ENCODE data around the gene MTA1.

The MTA1 gene

DNA sequence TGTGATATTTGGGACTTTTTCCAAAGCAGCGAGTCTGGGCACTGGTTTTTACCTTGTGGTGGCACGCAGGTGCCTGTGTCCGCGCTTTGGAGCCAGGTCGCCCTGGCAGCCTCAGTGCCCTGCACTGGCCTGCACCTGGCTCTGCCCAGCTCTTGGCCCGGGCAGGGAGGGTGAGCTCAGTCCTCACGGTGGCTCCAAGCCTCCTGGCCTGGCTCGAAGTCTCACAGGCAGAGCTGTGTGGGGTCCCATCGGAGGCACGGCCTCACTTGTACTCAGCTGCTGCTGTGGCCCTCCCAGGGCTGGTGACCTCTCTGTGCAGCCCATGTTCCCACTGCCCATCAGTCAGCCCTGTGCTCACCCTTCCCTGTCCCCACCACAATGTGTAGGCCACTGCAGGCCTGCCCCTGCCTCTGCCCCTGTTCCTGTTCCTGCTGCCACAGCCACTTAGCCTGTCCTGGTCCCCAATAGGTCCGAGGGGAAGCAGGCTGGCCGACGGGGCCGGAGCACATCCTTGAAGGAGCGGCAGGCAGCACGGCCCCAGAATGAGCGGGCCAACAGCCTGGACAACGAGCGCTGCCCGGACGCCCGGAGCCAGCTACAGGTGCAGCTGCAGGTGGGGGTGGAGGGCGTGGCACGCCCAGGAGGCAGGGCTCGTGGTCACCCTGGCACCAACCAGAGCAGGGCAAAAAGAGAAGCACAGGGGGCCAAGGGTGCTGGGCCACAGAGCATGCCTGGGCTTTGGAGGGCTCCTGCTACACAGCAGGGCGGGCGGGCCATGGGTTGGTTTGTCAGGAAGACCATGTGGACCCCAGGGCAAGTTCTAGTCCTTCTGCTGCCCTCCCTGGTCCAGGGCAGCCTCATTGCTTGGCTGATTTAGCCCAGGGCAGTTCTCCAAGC lies 37.9 kb upstream of the MTA1 start:
- TF ChIP-seq POLR2AphosphoS5 (IDR thresholded peaks at IDR 0.05; ENCODE audit: low read depth, low read length) (no peak), FOXP2 (optimal IDR thresholded peaks at IDR 0.05; ENCODE audit: borderline replicate concordance, extremely low read depth, extremely low read length, insufficient read depth) (no peak), SIN3A (IDR thresholded peaks at IDR 0.05; ENCODE audit: borderline replicate concordance, insufficient read depth, low read length) (no peak), TAF1 (IDR thresholded peaks at IDR 0.05; ENCODE audit: borderline replicate concordance, insufficient read depth, low read length) (no peak)
- TF ChIP-seq, protein P1, sequence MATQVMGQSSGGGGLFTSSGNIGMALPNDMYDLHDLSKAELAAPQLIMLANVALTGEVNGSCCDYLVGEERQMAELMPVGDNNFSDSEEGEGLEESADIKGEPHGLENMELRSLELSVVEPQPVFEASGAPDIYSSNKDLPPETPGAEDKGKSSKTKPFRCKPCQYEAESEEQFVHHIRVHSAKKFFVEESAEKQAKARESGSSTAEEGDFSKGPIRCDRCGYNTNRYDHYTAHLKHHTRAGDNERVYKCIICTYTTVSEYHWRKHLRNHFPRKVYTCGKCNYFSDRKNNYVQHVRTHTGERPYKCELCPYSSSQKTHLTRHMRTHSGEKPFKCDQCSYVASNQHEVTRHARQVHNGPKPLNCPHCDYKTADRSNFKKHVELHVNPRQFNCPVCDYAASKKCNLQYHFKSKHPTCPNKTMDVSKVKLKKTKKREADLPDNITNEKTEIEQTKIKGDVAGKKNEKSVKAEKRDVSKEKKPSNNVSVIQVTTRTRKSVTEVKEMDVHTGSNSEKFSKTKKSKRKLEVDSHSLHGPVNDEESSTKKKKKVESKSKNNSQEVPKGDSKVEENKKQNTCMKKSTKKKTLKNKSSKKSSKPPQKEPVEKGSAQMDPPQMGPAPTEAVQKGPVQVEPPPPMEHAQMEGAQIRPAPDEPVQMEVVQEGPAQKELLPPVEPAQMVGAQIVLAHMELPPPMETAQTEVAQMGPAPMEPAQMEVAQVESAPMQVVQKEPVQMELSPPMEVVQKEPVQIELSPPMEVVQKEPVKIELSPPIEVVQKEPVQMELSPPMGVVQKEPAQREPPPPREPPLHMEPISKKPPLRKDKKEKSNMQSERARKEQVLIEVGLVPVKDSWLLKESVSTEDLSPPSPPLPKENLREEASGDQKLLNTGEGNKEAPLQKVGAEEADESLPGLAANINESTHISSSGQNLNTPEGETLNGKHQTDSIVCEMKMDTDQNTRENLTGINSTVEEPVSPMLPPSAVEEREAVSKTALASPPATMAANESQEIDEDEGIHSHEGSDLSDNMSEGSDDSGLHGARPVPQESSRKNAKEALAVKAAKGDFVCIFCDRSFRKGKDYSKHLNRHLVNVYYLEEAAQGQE (IDR thresholded peaks at IDR 0.05; ENCODE audit: insufficient read depth in 1 of 2, low read depth in 2 of 2, low read length in 2 of 2): no peak

DNA sequence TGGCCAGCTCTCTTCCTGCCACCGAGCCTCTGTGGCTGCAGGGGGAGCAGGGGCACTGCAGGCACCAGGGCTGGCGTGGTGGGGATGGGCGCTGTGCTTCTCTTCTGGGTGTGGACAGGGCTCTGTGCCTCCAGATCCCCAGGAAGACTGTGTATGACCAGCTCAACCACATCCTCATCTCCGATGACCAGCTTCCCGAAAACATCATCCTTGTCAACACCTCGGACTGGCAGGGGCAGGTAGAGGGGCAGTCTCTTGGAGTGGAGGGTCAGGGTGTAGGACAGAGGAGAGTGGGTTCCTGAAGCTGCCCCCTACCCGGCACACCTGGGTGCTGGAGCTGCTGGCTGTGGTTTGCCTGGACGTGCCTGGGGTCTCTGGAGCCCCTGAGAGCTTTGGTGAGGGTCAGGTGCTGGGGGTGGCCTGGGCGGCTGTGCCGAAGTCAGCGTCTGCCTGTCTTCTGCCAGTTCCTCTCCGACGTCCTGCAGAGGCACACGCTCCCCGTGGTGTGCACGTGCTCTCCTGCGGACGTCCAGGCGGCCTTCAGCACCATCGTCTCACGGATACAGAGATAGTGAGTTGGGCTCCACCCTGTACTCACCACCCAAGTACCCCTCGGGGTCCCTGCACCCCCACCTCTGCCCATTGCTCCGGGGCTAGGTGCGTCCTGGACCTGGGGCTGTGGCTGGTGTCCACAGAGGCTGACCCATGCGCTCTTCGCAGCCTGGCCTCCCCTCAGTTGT lies 37.1 kb upstream of the MTA1 start:
- no peak for TF ChIP-seq TAF1 (IDR thresholded peaks at IDR 0.05; ENCODE audit: borderline replicate concordance, insufficient read depth, low read length)
- no peak for TF ChIP-seq FOXP2 (optimal IDR thresholded peaks at IDR 0.05; ENCODE audit: borderline replicate concordance, extremely low read depth, extremely low read length, insufficient read depth)
- TF ChIP-seq SIN3A (IDR thresholded peaks at IDR 0.05; ENCODE audit: borderline replicate concordance, insufficient read depth, low read length): no peak
- TF ChIP-seq, protein P1 (IDR thresholded peaks at IDR 0.05; ENCODE audit: insufficient read depth in 1 of 2, low read depth in 2 of 2, low read length in 2 of 2): no peak
- TF ChIP-seq POLR2AphosphoS5 (IDR thresholded peaks at IDR 0.05; ENCODE audit: low read depth, low read length): no peak

DNA sequence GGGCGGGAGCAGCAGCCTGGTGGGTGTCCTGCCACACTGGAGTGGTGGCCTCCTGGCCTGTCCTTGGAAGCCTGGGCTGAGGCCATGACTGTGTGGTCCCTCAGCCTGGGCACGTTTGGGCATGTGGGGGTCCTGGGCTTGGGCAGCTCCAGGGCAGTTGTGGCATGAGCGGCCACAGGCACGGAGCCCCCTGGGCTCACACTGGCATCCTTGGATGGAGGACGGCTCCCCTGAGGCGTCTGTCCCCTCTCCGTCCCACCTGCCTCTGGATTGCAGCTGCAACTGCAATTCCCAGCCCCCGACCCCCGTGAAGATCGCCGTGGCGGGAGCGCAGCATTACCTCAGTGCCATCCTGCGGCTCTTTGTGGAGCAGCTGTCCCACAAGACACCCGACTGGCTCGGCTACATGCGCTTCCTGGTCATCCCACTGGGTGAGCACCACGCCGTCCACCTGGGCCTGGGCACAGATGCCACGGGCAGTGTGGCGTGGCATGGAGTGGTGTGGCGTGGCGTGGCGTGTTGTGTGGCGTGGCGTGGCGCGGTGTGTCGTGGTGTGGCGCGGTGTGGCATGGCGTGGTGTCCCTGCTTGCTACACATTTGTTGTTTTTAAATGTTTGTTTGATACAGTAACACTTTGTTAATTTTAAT lies 36.4 kb upstream of the MTA1 start:
- TF ChIP-seq FOXP2 (optimal IDR thresholded peaks at IDR 0.05; ENCODE audit: borderline replicate concordance, extremely low read depth, extremely low read length, insufficient read depth) (no peak), POLR2AphosphoS5 (IDR thresholded peaks at IDR 0.05; ENCODE audit: low read depth, low read length) (no peak), TAF1 (IDR thresholded peaks at IDR 0.05; ENCODE audit: borderline replicate concordance, insufficient read depth, low read length) (no peak), SIN3A (IDR thresholded peaks at IDR 0.05; ENCODE audit: borderline replicate concordance, insufficient read depth, low read length) (no peak)
- TF ChIP-seq, protein P1 (IDR thresholded peaks at IDR 0.05; ENCODE audit: insufficient read depth in 1 of 2, low read depth in 2 of 2, low read length in 2 of 2): no peak

DNA sequence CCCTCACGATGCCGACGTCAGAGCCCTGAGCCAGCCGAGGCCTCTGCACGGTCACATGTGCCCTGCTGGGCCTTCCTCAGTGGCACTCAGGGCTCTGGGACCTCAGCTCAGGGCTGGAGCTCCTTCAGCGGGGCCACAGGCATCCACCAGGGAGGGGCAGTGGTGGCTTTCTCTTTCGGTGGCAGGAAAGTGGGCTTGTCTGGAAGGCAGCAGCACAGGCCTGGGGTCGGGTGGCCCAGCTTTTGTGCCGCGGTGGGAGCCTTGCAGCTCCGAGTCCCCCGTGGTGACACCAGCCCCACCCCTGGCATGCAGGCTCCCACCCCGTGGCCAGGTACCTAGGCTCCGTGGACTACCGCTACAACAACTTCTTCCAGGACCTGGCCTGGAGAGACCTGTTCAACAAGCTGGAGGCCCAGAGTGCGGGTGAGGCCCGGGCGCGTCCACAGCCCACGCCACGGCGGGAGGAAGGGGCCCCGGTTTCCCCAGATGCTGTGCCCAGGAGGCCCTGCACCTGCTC lies 35.5 kb upstream of the MTA1 start:
- no peak for TF ChIP-seq TAF1 (IDR thresholded peaks at IDR 0.05; ENCODE audit: borderline replicate concordance, insufficient read depth, low read length)
- TF ChIP-seq, protein P1 (IDR thresholded peaks at IDR 0.05; ENCODE audit: insufficient read depth in 1 of 2, low read depth in 2 of 2, low read length in 2 of 2): no peak

Measured in PFSK-1 (cell line).